Retinal pigment epithelial cell (primary cell): ENCODE results near the gene SAFB.
"Not testable (repeated sequence)": the region's sequence is repeated elsewhere in the genome, so short reads cannot be mapped to it uniquely, and the experiment has no call there.

Experiments used
- DNase-seq: peaks from one replicate; pipeline ENCODE4 v3.0.0-alpha.2; 2010; ENCODE audit warnings: low read depth
- H3K4me3 ChIP-seq: 2 replicates; pipeline ENCODE4 v1.5.1; 2011; ENCODE audit warnings: mild to moderate bottlenecking, low read length, control low read depth, moderate library complexity
- CTCF ChIP-seq: conservative IDR thresholded peaks from 2 replicates; pipeline ENCODE4 v1.5.1; 2011; ENCODE audit warnings: low read depth, low read length, control low read depth, inconsistent platforms

Gene SAFB

GRCh38 chr19:5595129-5595528 is 27.8 kb upstream of the SAFB start:
- no peak for DNase-seq
- no peak overlapping the region for H3K4me3 ChIP-seq
- TF ChIP-seq CTCF = no peak

GRCh38 chr19:5595745-5596144 is 27.1 kb upstream of the SAFB start:
- no peak for TF ChIP-seq CTCF
- no peak overlapping the region for H3K4me3 ChIP-seq
- no peak for DNase-seq

- no peak for DNase-seq
- H3K4me3 ChIP-seq = no peak overlapping the region
- TF ChIP-seq CTCF = no peak
These were observed 22.1 kb upstream of the SAFB start for GRCh38 chr19:5600797-5601196.

- no peak overlapping the region for H3K4me3 ChIP-seq
- DNase-seq = no peak
- no peak for TF ChIP-seq CTCF
These were observed 19.3 kb upstream of the SAFB start for GRCh38 chr19:5603626-5604025.

GRCh38 chr19:5605362-5605761 is 17.5 kb upstream of the SAFB start:
- H3K4me3 ChIP-seq = no peak overlapping the region
- TF ChIP-seq CTCF = no peak
- DNase-seq = no peak

GRCh38 chr19:5607318-5608275 is 15.3 kb upstream of the SAFB start:
- H3K4me3 ChIP-seq = no peak overlapping the region
- DNase-seq = no peak
- TF ChIP-seq CTCF = no peak

- no peak for TF ChIP-seq CTCF
These were observed 14.6 kb upstream of the SAFB start for GRCh38 chr19:5608291-5608690.

GRCh38 chr19:5608766-5609165 is 14.1 kb upstream of the SAFB start:
- DNase-seq = not testable (repeated sequence)

More at GRCh38 chr19:5608291-5608690, 14.6 kb upstream of the SAFB start:
- H3K4me3 ChIP-seq = no peak overlapping the region
- no peak for DNase-seq

More at GRCh38 chr19:5608766-5609165, 14.1 kb upstream of the SAFB start:
- H3K4me3 ChIP-seq = not testable (repeated sequence)
